HepG2 (cell line): ENCODE measurements around the gene RAB42. TPM values are rescaled to one million over a fixed set of nuclear protein-coding genes. Genes with fewer than 3 reads are reported as not detected.

ENCODE experiments used
- DNMT3B ChIP-seq: conservative IDR thresholded peaks from 2 replicates; pipeline ENCODE4 v1.6.1; 2016; ENCODE audit warnings: missing biosample characterization, control low read depth
- KDM2A ChIP-seq: sonication (generic); formaldehyde crosslinking; IDR thresholded peaks from 2 replicates; pipeline ENCODE4 v1.4.0; 2020; ENCODE audit warnings: low read depth, missing genetic modification reagents, borderline replicate concordance
- MAZ ChIP-seq, 2 experiments: sonication (generic) in 1 of 2; formaldehyde crosslinking in 1 of 2; IDR thresholded peaks; 2 replicates each; pipeline versions ENCODE4 v1.5.0 to v1.6.1; 2012 to 2020; ENCODE audit warnings: low read depth in 2 of 2, mild to moderate bottlenecking in 2 of 2, borderline replicate concordance in 1 of 2, improper control_type of control experiment in 1 of 2, low read length in 1 of 2, missing genetic modification reagents in 1 of 2, moderate library complexity in 1 of 2
- RBM22 ChIP-seq: fragments of 200-400 bp; formaldehyde crosslinking; optimal IDR thresholded peaks from 2 replicates; pipeline ENCODE3; 2017; ENCODE audit warnings: mild to moderate bottlenecking, low read length, moderate library complexity
- SMARCC2 ChIP-seq: fragments of 450-650 bp; IDR thresholded peaks from 2 replicates; pipeline ENCODE4 v1.6.1; 2017; ENCODE audit warnings: antibody characterized with exemption, mild to moderate bottlenecking
- SOX5 ChIP-seq: IDR thresholded peaks from 2 replicates; pipeline ENCODE4 v1.6.1; 2016; ENCODE audit warnings: borderline replicate concordance
- YEATS4 ChIP-seq: sonication (generic); formaldehyde crosslinking; IDR thresholded peaks from 2 replicates; pipeline ENCODE4 v1.4.0; 2020; ENCODE audit warnings: missing genetic modification reagents, borderline replicate concordance
- ZNF180 ChIP-seq: sonication (generic); formaldehyde crosslinking; IDR thresholded peaks from 2 replicates; pipeline ENCODE4 v1.4.0; 2020; ENCODE audit warnings: low read depth, missing genetic modification reagents, borderline replicate concordance
- polyA plus RNA-seq, 8 experiments: library from polyadenylated mRNA; depleted of rRNA in 3 of 8; stranded (reverse) in 7 of 8; unstranded in 1 of 8; fragments of >200 nt; fragmentation: Illumina TruSeq in 4 of 8; extraction: Trizol in 4 of 8; gene quantifications; 2 replicates each; pipeline versions ENCODE4 v1.2.1 to v1.2.3, GENCODE V29; 2011 to 2016; ENCODE audit warnings: low read depth in 4 of 8, missing spikeins in 1 of 8, mixed read lengths in 1 of 8; ENCODE audit not compliant: insufficient read depth in 1 of 8
- total RNA-seq, 5 experiments: library from RNA; depleted of rRNA; stranded (reverse); fragments of >200 nt; fragmentation: Illumina TruSeq; extraction: Trizol; gene quantifications; 2 replicates each; pipeline ENCODE4 v1.2.3, GENCODE V29; 2016; ENCODE audit warnings: low read depth in 1 of 5
- TF ChIP-seq, protein P1 (sequence below): sonication (generic); formaldehyde crosslinking; IDR thresholded peaks from 2 replicates; pipeline ENCODE4 v1.8.1; 2023; ENCODE audit warnings: mild to moderate bottlenecking, missing genetic modification reagents
- TF ChIP-seq, protein P2 (sequence below): sonication (generic); formaldehyde crosslinking; IDR thresholded peaks from 2 replicates; pipeline ENCODE4 v1.4.0; 2020; ENCODE audit warnings: mild to moderate bottlenecking, low read depth, missing genetic modification reagents
- TF ChIP-seq, protein P3 (sequence below): sonication (generic); formaldehyde crosslinking; IDR thresholded peaks from 2 replicates; pipeline ENCODE4 v1.8.1; 2023; ENCODE audit warnings: mild to moderate bottlenecking, moderate library complexity, missing genetic modification reagents

The RAB42 gene
- total and polyA plus RNA-seq, 2 of the 13 experiments (the other 11 are each of a cell fraction or from before 2014, with no cell fraction given) = 10.4 to 166 TPM

DNA sequence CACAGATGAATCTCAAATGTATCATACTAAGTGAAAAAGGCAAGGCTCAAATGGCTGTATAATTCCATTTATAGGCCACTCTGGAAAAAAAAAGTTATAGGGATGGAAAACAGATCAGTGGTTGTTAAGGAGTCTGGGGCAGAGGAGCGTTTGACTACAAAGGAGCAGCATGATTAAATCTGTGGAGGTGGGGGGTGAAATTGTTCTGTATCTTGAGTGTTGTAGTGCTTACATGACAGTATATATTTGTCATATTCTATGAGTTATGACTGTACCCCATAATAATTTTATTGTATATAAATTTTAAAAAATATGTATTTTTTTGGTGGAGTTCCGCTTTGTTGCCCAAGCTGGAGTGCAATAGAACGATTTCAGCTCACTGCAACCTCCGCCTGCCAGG, 40.5 kb downstream of the RAB42 start (continued):
- TF ChIP-seq, protein P1, sequence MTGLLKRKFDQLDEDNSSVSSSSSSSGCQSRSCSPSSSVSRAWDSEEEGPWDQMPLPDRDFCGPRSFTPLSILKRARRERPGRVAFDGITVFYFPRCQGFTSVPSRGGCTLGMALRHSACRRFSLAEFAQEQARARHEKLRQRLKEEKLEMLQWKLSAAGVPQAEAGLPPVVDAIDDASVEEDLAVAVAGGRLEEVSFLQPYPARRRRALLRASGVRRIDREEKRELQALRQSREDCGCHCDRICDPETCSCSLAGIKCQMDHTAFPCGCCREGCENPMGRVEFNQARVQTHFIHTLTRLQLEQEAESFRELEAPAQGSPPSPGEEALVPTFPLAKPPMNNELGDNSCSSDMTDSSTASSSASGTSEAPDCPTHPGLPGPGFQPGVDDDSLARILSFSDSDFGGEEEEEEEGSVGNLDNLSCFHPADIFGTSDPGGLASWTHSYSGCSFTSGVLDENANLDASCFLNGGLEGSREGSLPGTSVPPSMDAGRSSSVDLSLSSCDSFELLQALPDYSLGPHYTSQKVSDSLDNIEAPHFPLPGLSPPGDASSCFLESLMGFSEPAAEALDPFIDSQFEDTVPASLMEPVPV (CRISPR knock-in tag) = no peak
- TF ChIP-seq, protein P2, sequence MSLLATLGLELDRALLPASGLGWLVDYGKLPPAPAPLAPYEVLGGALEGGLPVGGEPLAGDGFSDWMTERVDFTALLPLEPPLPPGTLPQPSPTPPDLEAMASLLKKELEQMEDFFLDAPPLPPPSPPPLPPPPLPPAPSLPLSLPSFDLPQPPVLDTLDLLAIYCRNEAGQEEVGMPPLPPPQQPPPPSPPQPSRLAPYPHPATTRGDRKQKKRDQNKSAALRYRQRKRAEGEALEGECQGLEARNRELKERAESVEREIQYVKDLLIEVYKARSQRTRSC (CRISPR knock-in tag) = no peak
- TF ChIP-seq SOX5 (no peak), DNMT3B (CRISPR knock-in tag) (no peak), SMARCC2 (no peak), RBM22 (no peak), ZNF180 (no peak), KDM2A (CRISPR knock-in tag) (no peak), YEATS4 (CRISPR knock-in tag) (no peak), MAZ (IDR thresholded peaks at IDR 0.05; ENCODE audit: borderline replicate concordance, low read depth, low read length) (no peak), MAZ (CRISPR knock-in tag; IDR thresholded peaks at IDR 0.05; ENCODE audit: low read depth) (no peak)
- TF ChIP-seq, protein P3, sequence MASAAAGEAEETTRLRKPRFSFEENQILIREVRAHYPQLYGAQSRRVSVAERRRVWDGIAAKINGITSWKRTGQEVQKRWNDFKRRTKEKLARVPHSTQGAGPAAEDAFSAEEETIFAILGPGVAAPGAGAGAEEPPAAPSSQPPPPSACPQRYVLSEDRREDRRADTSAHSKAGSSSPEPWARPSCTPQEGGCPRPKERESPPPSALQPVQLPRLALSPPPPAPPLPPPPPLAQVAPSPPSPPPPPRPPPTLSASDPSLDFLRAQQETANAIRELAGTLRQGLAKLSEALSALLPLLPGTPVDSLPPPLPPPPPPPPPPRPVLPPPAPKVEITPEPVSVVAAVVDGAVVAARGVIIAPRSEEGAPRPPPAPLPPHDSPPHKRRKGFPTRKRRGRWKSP (CRISPR knock-in tag) = no peak
